A204.1 (cell line): ENCODE measurements around the gene SBF2.

Experiments used
- FAIRE-seq: peaks from 2 replicates; lab custom pipeline; 2012; peaks lifted over from hg19 to GRCh38; lab: Jason Lieb, UNC

SBF2 gene

DNA sequence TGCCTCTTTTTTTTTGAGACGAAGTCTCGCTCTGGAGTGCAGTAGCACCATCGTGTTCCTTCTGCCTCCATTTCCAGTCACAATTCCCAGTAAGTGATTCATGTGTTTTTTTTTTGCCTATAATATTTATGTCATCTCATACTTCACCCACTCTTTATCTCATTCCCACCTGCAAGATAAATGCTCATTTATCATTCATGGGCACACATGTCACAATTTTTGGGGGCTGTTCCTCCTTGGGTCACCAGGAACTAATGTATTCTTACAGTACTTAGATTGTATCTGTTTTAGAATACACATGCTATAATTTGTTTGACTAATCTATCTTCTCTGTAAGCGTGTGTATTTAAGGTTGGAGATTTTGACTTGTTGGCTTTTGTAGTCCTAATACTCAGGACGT is 407.4 kb downstream of the SBF2 start:
- FAIRE-seq: no peak

GRCh38 chr11:9884601-9885000 is 409.4 kb downstream of the SBF2 start:
- FAIRE-seq: no peak

DNA sequence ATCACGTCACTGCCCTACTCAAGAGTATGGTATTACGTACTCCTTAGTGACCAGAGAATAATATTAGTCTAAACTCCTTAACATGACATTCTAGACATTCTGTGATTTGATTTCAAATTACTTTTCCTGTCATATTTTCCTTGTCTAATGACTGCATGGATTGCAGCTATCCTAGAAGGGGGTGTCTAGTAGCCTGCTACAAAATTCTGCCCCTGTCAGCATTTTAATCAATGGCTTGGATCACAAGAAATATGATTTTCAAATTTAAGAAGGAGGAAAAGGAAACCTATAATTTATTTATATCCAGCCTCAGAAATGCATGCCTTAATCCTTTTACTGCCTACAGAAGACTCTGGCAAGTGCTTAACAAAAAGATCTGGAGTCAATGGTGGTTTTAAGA is 413.4 kb downstream of the SBF2 start:
- FAIRE-seq: no peak

DNA sequence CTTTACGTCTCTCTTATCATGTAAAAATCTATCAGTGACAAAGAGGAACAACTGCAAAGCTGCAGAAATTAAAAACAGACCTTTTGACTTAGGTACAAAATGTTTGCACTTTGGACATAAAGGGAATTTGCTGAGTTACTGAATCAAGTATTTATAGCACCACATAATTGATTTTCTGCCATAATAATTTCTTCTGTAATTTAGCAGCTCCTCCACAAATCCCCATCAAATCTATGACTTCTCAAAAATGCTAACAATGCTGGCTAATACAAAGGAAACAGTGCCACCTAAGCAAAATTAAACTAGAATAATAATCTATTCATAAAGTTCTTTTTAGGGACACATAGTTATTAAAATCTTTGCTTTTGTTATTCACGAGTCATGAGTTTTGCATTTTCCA is 415.1 kb downstream of the SBF2 start:
- no peak for FAIRE-seq

DNA sequence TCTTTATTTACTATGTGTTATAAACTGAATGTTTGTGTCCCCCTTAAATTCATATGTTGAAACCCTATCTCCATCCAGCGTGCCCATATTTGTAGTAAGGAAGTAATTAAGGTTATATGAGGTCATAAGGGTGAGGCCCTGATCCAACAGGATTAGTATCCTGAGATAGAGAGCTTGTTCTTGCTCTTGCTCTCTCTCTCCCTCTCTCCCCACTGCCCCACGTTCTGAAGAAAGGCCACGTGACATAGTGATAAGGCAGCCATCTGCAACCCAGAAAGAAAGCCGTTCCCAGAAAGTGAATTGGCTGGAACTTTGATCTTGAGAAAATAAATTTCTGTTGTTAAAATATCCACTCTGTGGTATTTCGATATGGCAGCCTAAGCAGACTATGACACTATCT is 417.7 kb downstream of the SBF2 start:
- FAIRE-seq: no peak

GRCh38 chr11:9875862-9876261 is 418.2 kb downstream of the SBF2 start:
- FAIRE-seq: no peak

DNA sequence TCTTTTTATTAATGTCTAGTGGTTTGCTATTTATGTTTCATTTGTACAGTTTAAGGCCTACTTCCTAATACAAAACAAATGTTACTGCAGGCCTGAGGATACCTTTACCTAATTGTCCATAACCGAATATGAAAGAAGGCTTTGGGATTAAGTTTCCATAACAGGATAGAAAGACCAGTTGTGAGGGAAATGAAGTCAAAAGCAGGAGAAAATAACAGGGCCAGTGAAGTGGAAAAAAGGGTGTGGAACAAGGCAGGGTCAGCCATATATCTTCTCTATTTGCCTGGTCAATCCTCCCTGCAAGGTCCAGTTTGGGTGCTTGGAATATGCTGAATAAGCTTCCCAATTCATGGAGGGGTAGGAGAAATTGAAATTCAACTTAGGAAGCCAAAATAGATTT is 418.6 kb downstream of the SBF2 start:
- no peak for FAIRE-seq

DNA sequence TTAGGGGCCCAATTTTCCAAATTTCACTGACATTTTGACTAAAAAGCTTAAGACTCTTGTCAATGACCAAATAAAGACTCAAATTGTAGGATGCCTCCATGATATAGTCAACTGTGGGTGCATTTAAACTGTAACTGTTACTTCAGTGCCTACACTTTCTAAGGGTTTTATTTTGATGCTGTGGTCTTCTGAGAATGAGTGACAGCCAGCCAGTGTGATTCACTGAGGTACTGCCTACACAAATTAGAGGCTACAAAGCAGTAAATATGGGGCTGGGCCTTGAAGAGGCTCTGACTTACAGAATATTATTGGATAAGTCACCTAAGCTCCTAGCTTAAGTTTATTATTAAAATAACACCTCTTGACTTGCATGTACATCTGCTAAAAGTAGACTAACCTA is 419.6 kb downstream of the SBF2 start:
- FAIRE-seq: no peak

DNA sequence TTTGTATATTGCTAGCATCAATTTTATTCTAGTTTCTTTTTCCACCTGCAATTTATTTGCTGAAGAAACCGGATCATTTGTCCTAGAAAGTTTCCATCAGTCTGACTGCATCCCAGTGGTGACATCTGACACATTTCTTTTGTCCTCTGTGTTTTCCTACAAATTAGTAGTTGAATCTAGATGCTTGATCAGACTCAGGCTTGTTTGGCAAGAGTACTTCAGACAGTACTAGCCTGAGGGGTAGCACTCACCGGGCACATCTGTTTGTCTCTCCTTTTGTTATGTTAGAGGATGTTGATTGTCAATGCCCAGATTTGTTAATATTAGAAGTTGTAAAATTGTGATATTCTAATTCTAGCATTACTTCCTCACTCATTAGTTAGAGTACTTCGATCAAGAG is 425.4 kb downstream of the SBF2 start:
- FAIRE-seq: no peak

GRCh38 chr11:9862981-9863380 is 431.0 kb downstream of the SBF2 start:
- no peak for FAIRE-seq

DNA sequence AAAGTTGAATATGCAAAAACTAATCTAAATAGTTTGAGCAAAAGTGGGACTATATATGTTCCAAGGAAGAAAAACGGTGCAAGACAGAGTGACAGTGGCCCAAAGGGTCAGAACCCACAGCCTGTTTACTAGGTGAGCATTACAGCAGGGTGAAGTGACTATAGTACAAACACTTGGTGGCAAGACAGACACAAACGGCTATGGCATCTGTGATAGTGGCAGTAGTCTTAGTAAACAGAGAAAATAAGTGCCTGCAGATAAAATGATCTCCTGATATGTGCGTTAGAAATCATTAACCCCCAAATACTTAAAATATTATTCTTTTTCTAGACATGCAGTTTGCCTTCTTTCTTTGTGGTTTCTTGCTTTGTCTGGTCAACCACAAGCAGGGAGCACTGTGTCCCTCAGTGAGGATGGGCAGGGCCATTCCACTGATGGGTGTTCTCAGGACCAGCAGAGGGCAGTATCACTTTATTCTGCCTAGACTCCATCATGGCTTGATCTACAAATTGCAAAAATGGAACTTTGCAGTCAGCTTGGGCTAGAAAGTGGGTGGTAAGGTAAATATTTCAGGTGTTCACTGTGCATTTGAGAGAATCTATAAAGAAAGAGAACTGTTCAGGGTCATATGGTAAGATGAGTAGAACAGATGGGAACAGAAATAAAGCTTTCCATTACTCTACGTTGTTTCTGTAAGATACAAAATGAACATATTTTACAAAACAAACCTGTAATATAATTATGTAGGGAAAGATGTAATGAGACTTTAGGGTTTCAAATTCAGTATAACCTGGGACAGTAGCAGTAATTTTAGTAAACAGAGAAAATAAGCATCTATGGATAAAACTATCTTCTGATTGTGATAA is 431.9 kb downstream of the SBF2 start:
- peak; percentile 94 for FAIRE-seq

GRCh38 chr11:9859554-9860305 is 434.3 kb downstream of the SBF2 start:
- no peak for FAIRE-seq

GRCh38 chr11:9858822-9859221 is 435.2 kb downstream of the SBF2 start:
- FAIRE-seq: peak; percentile 25

GRCh38 chr11:9858218-9858617 is 435.8 kb downstream of the SBF2 start:
- FAIRE-seq: no peak

DNA sequence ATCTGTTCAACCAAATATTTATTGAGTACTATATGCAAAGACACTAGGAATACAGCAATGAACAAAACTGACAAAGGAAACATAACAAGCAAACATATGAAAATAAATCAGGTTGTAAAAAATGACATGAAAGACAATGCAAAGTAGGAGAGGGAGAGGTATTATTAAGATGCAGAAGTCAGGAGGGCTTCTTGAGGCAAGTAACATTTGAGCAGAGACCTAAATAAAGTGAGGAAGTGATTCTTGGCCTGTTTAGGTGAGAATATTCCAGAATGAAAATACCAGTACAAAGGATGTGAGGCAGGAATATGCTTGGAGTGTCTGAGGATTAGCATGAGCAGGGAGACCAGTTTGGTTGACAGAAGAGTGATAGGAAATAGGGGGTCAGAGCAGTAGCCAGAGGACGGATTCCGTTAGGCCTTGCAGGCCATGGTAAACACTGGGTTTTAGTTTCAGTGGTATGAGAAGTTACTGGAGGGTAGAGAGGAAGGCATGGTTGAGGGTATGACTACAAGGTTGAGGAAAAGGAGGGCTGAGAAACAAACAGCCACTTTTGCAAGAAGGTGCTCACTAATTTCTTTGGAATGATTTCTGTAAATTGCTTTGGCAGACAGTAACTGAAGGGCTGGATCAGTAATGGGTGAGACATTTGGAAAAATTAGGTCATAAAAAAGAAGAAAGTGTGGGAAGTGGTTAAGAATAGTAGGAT is 438.3 kb downstream of the SBF2 start:
- no peak for FAIRE-seq

GRCh38 chr11:9853929-9854552 is 440.0 kb downstream of the SBF2 start:
- FAIRE-seq: no peak

DNA sequence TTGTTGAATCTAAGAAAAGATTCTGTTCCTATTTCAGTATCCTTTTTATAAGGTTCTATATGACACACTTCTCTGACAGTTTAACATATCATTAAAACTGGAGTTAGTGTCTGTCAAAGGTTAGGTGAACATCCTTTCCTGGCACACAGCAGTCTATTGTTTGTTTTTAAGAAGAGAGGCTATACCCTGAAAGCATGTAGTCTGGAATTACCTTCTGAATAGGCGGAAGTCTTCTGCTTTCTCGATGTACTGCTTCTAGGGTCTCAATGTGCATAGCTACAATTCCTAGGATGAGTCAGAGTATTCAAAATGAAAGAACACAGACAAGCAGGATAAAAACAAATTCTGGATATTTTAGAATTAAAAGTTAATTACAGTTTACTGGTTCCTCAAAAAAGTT is 441.6 kb downstream of the SBF2 start:
- FAIRE-seq: no peak

DNA sequence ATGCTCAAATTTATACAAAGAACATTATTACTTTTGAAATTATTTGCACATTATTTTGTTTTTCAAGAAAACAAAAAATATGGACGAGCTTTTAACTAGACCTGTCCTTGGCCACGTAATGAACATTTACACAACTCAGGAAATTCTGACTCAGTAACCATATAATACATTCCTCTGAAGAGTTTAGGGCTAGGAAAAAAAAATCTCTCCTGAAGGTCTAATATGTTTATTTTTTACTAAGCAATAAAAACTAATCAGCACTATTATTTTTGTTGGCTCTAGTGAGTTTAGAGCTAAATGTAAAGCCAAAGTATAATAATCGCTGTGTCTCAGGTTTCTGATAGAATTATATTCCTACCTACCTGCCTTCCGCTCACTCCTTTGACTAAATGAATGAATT is 442.7 kb downstream of the SBF2 start:
- FAIRE-seq: peak; percentile 39

- no peak for FAIRE-seq
Observed at GRCh38 chr11:9850224-9850895, 443.7 kb downstream of the SBF2 start.

GRCh38 chr11:9849389-9849788 is 444.6 kb downstream of the SBF2 start:
- no peak for FAIRE-seq

- FAIRE-seq: no peak
Observed at GRCh38 chr11:9847636-9848035, 446.4 kb downstream of the SBF2 start.

DNA sequence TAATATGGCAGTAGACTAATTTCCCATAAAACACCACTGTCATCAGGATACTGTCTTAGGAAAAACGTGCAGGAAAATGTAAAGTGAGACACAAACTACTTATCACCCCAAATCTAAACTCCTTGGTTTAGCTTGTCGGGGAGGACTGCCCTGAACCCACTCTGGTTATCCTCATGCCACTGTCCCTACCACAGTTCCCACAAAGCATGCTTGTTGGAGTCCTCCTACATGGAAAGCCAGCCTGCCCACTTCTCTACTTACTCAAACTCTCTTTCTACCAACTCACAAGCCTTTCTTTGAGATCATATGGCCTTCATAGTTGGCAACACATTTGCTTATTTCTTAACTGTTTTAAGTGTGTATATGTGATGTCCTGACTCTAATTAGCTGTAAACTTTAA is 451.1 kb downstream of the SBF2 start:
- no peak for FAIRE-seq
